Duodenal mucosa (tissue), 2 donors: ENCODE data around the gene ALDH3A1.

Experiments
- H3K27ac ChIP-seq: one replicate; pipeline ENCODE4 v1.7.0; 2013; ENCODE audit warnings: low read depth, low read length
- H3K27me3 ChIP-seq, 2 donors: one replicate each; pipeline ENCODE4 v1.7.0; 2013; ENCODE audit warnings: low read length in 2 of 2, control low read depth in 1 of 2; ENCODE audit not compliant: insufficient read depth in 2 of 2, control insufficient read depth in 1 of 2
- H3K36me3 ChIP-seq, 2 donors: one replicate each; pipeline ENCODE4 v1.7.0; 2013; ENCODE audit warnings: low read length in 2 of 2, control low read depth in 1 of 2; ENCODE audit not compliant: insufficient read depth in 2 of 2, control insufficient read depth in 1 of 2
- H3K4me1 ChIP-seq, 2 donors: one replicate each; pipeline ENCODE4 v1.7.0; 2013; ENCODE audit warnings: low read length in 2 of 2, control low read depth in 1 of 2; ENCODE audit not compliant: insufficient read depth in 2 of 2, control insufficient read depth in 1 of 2
- H3K4me3 ChIP-seq, 2 donors: one replicate each; pipeline ENCODE4 v1.7.0; 2013; ENCODE audit warnings: low read length in 2 of 2, low read depth in 1 of 2
- H3K9ac ChIP-seq, 2 donors: one replicate each; pipeline ENCODE4 v1.7.0; 2013; ENCODE audit warnings: low read length in 2 of 2, low read depth in 1 of 2
- H3K9me3 ChIP-seq, 2 donors: one replicate each; pipeline ENCODE4 v1.7.0; 2013; ENCODE audit warnings: low read length in 2 of 2, control low read depth in 1 of 2; ENCODE audit not compliant: control insufficient read depth in 1 of 2

The ALDH3A1 gene

DNA sequence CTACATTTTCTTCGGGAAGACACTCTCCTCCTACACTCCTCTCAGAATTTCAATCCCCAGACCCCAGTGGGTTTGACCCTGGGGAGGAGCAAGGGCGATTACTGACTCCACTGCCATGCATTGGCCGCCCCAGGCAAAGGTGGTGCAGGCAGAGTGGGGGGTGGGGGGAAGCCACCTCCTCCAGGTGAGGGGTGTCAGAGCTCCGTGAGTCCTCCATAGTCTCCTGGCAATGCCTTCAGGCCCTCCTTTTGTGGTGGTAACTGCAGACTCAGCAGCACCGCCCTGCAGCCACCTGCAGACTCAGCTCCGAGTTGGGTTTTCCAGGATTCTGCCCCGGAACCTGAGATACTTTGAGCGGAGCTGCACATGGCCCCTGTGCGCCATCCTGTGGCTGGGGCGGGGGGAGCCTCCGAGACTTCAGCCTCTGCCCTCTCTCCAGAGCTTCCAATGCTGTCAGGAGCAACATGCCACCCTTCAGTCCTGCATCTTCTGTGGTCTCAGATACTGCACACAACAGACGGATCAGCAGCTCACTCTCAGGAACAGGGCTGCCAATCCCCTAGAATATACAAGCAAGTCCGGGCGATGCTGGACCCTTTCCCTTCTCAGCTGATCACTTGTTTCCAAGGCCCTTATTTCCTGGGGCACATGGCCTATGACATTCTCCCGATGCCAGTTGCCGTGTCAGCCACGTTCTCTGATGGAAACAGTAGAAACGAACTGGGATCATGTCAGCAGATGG, 29.3 kb downstream of the ALDH3A1 start:
- Histone ChIP-seq H3K36me3 (no peaks in the 10 kb centered on the region), H3K9ac (no peak overlapping the region), H3K27ac (no peak overlapping the region), H3K27me3 (no peaks in the 10 kb centered on the region), H3K9me3 (no peaks in the 10 kb centered on the region), H3K4me3 (peak overlapping the region in 1 of 2 donors; percentile 13), H3K4me1 (peaks cover 44 to 48% of the 10 kb centered on the region in 2 donors)

DNA sequence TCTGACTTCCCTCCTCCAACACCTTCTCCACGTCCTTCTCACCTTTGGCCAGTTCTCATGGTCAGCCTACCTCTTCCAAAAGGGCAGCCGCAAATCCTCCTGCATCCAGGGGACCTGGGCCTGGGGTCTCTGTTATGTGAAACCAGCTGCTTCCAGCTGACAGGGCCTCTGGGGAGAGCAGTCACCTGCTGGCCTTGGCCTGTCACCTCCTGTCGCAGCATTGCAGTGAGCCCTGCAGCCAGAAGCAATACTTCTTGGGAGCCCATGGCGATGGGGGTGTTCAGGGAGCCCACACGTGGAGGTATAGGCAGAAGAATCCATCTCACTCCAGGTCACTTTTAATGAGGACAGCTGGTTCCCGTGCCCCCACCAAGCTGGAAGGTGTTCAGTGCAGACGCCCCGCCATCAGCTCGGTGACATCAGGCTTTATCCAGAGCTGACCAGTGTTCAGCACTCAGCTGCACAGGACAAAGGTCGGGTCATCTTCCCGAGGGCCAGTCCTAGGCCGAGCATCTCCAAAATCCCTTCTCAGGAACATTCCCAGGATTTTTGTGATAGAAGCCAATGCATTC, 30.0 kb downstream of the ALDH3A1 start:
- H3K9me3 ChIP-seq, result no peaks in the 10 kb centered on the region
- H3K4me3 ChIP-seq, result no peak overlapping the region
- no peak overlapping the region for H3K27ac ChIP-seq

DNA sequence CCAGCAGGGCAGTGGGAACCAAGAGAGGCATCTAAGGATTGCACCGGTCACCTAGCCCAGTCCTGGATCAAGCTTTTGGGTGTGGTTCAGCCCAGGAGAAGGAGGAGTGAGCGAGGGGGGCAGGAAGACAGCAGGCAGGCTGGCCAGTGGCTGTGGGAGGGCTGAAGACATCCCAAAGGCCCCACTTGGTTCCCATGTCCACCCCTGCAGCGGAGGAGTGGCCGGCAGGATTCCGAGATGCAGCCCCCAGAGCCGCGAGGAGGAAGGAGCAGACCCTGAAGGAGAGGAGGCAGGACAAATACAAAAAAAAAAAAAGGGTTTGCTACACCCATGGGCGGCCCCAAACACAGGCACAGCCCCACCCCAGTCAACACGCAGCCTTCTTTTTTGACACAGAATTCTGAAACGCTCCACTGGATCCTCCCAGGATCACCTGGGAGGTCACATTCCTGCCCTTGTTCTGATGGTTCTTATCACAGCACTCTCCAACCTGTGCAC, 30.6 kb downstream of the ALDH3A1 start:
- Histone ChIP-seq H3K36me3 (no peaks in the 10 kb centered on the region), H3K9me3 (no peaks in the 10 kb centered on the region), H3K27ac (no peak overlapping the region), H3K4me1 (peaks cover 44 to 48% of the 10 kb centered on the region in 2 donors), H3K9ac (no peak overlapping the region), H3K27me3 (no peaks in the 10 kb centered on the region), H3K4me3 (no peak overlapping the region)

More for the DNA sequence above, 30.0 kb downstream of the ALDH3A1 start:
- H3K27me3 ChIP-seq, result no peaks in the 10 kb centered on the region
- no peak overlapping the region for H3K9ac ChIP-seq
- no peaks in the 10 kb centered on the region for H3K36me3 ChIP-seq
- peaks cover 44 to 48% of the 10 kb centered on the region in 2 donors for H3K4me1 ChIP-seq

DNA sequence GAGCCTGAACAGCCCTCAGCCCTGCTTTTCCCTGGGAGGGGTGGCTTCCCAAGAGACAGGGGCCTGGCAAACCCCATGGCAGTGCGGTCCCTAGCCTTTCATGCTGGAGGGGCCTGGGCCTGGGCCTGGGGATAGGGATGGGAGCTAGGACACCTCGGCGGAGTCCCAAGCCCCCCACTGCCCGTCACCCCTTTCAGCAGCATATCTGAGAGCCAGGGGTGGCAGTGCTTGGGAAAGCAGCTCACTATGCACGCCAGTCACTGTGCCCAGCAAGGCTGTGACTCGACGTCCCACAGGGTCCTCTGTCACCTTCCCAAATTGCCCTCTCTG, 31.1 kb downstream of the ALDH3A1 start:
- Histone ChIP-seq H3K9ac (no peak overlapping the region), H3K9me3 (no peaks in the 10 kb centered on the region), H3K36me3 (no peaks in the 10 kb centered on the region), H3K4me1 (peaks cover 44 to 48% of the 10 kb centered on the region in 2 donors), H3K4me3 (no peak overlapping the region), H3K27me3 (no peaks in the 10 kb centered on the region), H3K27ac (no peak overlapping the region)

DNA sequence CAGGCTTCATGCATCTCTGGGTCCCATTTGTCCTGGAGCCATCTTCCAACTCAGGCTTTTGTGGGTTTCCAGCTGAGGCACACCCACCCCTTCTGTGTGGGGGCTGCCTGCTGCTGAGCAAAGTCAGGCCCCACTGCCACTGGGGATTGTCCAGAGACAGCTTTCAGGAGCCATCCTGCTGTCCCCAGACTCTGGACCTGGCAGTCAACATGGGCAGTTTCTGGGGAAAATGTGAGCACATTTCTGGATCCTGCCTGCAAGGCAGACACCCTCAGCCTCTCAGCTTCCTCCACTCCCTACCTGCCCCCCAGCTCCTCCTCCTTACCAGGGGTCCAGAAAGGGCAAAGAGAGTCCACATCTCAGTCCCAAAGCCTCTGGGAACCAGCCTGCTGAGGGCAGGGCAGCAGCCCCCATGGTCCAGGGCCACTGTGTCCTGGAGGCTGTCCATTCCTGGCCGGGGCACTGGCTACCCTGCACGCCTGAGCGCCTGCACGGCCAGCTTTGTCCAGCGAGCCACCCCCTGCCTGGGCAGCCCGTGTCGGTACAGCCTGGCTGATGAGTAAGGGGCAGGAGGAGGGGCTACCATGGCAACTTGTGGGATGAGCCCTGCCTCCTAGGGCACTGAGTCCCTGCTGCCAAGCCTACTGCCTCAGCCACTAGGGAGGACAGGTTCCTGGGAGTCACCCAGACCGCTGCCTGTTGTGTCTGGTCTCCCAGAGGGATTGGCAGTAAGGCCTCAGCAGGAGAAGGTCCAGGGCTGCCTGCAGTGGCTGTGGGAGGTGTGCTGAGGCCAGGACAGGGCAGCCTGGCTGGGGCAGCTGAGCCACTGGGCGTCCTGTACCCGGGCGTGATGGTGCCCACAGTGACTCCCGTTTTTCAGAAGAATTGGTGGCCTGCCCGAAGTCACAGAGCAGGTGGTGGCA, 31.7 kb downstream of the ALDH3A1 start, which contains the start of gene SLC47A2:
Gene SLC47A2, minus strand, starts transcription at position 477 of the 923 bp plus-strand sequence. Its CDS starts 29 bp downstream, at position 448.
- Histone ChIP-seq H3K4me1 (peaks cover 40 to 47% of the 10 kb centered on the region in 2 donors), H3K9me3 (no peaks in the 10 kb centered on the region), H3K9ac (no peak within 1 kb of the TSS), H3K36me3 (no peaks in the 10 kb centered on the region), H3K4me3 (no peak within 1 kb of the TSS), H3K27ac (no peak within 1 kb of the TSS), H3K27me3 (no peaks in the 10 kb centered on the region)

DNA sequence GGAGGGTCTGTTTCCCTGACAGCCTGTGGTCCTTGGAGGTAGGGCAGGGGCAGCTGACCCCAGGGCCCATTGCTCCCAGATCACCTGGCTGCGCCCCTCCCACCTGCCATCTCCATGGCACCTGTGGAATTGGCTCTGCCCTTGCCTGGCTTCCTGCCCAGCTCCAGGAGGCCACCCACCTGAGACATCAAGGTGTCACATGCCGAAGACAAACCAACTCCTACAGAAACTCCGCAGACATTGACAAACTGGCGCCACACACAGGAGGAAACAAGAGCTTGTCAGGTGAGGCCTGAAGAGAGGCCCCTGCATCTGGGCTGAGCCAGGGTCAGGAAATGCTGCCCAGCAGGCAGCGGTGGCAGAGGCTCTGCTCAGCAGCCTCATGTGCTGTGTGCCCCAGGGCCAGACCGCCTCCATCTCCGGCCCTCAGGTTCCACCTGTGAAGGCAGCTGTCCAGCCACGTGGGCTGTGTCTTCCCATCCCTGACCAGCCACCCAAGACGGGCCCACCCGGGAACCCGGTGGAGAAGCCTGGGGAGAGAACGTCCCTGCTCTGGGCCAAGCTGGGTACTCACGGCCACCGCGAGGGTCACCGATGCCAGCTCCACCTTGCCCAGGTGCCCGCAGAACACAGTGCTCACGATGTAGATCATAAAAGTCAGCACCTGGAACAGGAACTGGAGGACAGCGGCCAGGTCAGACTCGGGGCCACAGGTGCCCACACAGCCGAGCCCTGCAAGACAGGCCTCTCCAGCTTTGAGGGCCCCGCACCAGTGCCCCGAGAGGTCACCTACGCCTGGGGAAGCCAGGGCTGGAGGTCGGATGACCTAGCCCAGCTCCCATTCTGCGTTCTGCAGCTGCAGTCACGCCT, 33.3 kb downstream of the ALDH3A1 start:
- Histone ChIP-seq H3K4me1 (peaks cover 25 to 31% of the 10 kb centered on the region in 2 donors), H3K9me3 (no peaks in the 10 kb centered on the region), H3K4me3 (no peak overlapping the region), H3K27me3 (no peaks in the 10 kb centered on the region), H3K9ac (no peak overlapping the region), H3K36me3 (no peaks in the 10 kb centered on the region), H3K27ac (no peak overlapping the region)

DNA sequence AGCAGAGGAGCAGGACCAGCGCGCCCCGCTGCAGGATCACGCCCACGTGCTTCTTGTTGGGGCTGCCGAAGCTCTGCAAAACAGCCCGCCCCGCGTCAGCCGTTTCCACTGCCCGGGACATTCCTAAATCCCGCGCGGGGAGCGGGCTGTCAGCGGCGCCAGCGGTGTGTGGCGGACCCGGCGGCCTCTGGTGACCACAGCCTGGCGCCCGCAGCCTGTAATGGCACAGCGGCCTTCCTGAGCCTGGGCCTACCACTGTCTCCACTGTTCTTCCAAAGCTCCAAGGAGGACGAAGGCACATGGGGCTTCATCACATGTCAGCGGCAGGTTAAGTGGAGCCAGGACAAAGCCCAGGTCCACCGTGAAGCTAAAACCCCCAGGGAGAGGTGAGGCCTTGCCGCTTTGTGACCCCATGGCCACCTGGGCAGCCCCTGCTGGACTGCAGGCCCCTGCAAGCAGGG, 34.2 kb downstream of the ALDH3A1 start:
- Histone ChIP-seq H3K4me3 (no peak overlapping the region), H3K4me1 (peaks cover 17 to 26% of the 10 kb centered on the region in 2 donors), H3K36me3 (no peaks in the 10 kb centered on the region), H3K9me3 (no peaks in the 10 kb centered on the region), H3K27ac (no peak overlapping the region), H3K9ac (no peak overlapping the region), H3K27me3 (no peaks in the 10 kb centered on the region)

DNA sequence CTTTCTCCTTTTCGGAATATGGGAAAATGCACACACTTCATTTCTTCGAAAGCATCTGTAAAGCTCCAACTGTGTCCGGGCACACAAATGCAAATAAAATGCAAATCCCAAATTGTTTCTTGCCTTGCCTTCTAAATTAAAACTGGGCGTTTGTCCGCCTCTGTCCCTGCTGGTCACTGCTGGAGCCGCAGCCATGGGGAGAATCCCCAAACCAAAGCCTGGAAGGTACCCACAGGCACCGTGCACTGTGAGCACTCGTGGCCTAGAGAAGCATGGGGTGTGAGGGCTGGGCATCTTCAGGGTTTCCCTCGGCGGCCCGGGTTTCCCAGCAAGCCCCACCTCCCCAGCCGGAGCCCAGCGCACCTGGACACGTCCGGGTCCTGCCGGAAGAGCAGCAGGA, 34.6 kb downstream of the ALDH3A1 start:
- no peaks in the 10 kb centered on the region for H3K9me3 ChIP-seq

DNA sequence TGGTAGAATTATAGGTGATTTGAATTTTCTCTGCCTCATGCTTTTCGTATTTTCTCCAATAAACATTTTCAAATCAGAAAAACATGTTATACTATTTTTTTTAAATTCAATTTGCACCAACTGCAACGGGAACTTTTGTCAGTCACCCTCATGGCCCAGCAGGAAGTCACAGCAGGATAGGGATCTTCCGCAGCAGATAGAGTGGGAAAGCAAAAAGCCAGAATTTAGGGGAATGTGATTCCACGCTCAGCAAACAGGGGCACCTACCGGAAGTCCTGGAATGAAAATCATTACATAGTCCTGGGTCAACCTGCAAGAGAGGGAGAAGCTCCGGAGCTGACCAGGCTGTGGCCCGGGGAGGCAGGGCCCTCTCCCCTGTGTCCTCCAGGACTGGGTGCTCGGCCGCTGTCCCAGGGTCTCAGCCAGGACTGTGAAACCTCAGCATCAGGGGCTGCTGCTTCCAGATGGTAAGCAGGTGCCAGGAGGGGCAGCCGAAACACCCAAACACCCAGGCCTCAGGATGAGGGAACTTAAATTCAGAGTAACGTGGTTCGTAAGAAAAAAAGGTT, 35.6 kb downstream of the ALDH3A1 start:
- H3K27me3 ChIP-seq, result no peaks in the 10 kb centered on the region
- H3K9me3 ChIP-seq, result no peaks in the 10 kb centered on the region
- no peak overlapping the region for H3K27ac ChIP-seq
- no peak overlapping the region for H3K4me3 ChIP-seq
- H3K4me1 ChIP-seq, result peaks cover 4 to 12% of the 10 kb centered on the region in 2 donors
- H3K9ac ChIP-seq, result no peak overlapping the region
- no peaks in the 10 kb centered on the region for H3K36me3 ChIP-seq

More for the DNA sequence above, 34.6 kb downstream of the ALDH3A1 start:
- H3K9ac ChIP-seq, result no peak overlapping the region
- H3K4me3 ChIP-seq, result no peak overlapping the region
- no peak overlapping the region for H3K27ac ChIP-seq
- H3K4me1 ChIP-seq, result peaks cover 12 to 22% of the 10 kb centered on the region in 2 donors
- H3K27me3 ChIP-seq, result no peaks in the 10 kb centered on the region
- H3K36me3 ChIP-seq, result no peaks in the 10 kb centered on the region
